Suppressor macrophage treated with lipopolysaccharide for 1 hour (primary cell): ENCODE measurements around the gene FAM237B.
"Not testable (repeated sequence)": the region's sequence is repeated elsewhere in the genome, so short reads cannot be mapped to it uniquely, and the experiment has no call there.

Experiments used
- DNase-seq, 3 donors: peaks; one replicate each; pipeline ENCODE4 v3.0.0-alpha.2; 2020 to 2022

The FAM237B gene

GRCh38 chr7:90320801-90321494 is at the start of gene FAM237B:
Gene FAM237B, minus strand, starts transcription at chr7:90321304. Its CDS starts 1,556 bp downstream, at chr7:90319748.
- DNase-seq = peak in 2 of 3 donors; percentile 5 to 14

GRCh38 chr7:90351987-90352386 is 30.9 kb upstream of the FAM237B start:
- DNase-seq = no peak

GRCh38 chr7:90350032-90350431 is 28.9 kb upstream of the FAM237B start:
- DNase-seq = not testable (repeated sequence)

GRCh38 chr7:90349305-90349704 is 28.2 kb upstream of the FAM237B start:
- DNase-seq = no peak

GRCh38 chr7:90347759-90348158 is 26.7 kb upstream of the FAM237B start:
- peak; percentile 8 to 23 (median 19) for DNase-seq

- peak; percentile 98 to 99 (median 99) for DNase-seq
Observed at GRCh38 chr7:90346336-90347125, 25.4 kb upstream of the FAM237B start, which contains the start of gene GTPBP10. Gene GTPBP10, plus strand, starts transcription at chr7:90346716. Its CDS starts 26 bp downstream, at chr7:90346742.

- DNase-seq = peak; percentile 62 to 70 (median 63)
Observed at GRCh38 chr7:90345595-90346335, 24.7 kb upstream of the FAM237B start.

GRCh38 chr7:90345016-90345415 is 23.9 kb upstream of the FAM237B start:
- DNase-seq = no peak

- peak; percentile 8 to 27 (median 15) for DNase-seq
Observed at GRCh38 chr7:90337106-90337505, 16.0 kb upstream of the FAM237B start.

GRCh38 chr7:90334926-90335325 is 13.8 kb upstream of the FAM237B start:
- DNase-seq = not testable (repeated sequence)

GRCh38 chr7:90334193-90334843 is 13.2 kb upstream of the FAM237B start:
- DNase-seq = no peak

GRCh38 chr7:90326500-90326899 is 5.4 kb upstream of the FAM237B start:
- DNase-seq = no peak

- DNase-seq = no peak
Observed at GRCh38 chr7:90322837-90323236, 1.7 kb upstream of the FAM237B start.

- no peak for DNase-seq
Observed at GRCh38 chr7:90320418-90320800, 695 bp downstream of the FAM237B start.

GRCh38 chr7:90320014-90320413 is 1.1 kb downstream of the FAM237B start:
- no peak for DNase-seq

- no peak for DNase-seq
Observed at GRCh38 chr7:90313907-90314306, 7.2 kb downstream of the FAM237B start.

- DNase-seq = peak; percentile 13 to 44 (median 33)
Observed at GRCh38 chr7:90312745-90313144, 8.4 kb downstream of the FAM237B start.

- DNase-seq = no peak
Observed at GRCh38 chr7:90311175-90311574, 9.9 kb downstream of the FAM237B start.

GRCh38 chr7:90309872-90310271 is 11.2 kb downstream of the FAM237B start:
- no peak for DNase-seq

GRCh38 chr7:90303241-90303640 is 17.9 kb downstream of the FAM237B start:
- DNase-seq = no peak

- peak; percentile 28 to 56 (median 41) for DNase-seq
Observed at GRCh38 chr7:90298145-90299038, 22.7 kb downstream of the FAM237B start.
